GM21528 (cell line): ENCODE results near the gene LGR6.
"Not testable (repeated sequence)": the region's sequence is repeated elsewhere in the genome, so short reads cannot be mapped to it uniquely, and the experiment has no call there.

ENCODE experiments used
- ATAC-seq: cut with Tn5 transposase; IDR thresholded peaks from one replicate; pipeline ENCODE4 v1.9.1; 2021; ENCODE audit warnings: mild to moderate bottlenecking, moderate library complexity; ENCODE audit not compliant: unreplicated experiment, low FRiP score

The LGR6 gene

DNA sequence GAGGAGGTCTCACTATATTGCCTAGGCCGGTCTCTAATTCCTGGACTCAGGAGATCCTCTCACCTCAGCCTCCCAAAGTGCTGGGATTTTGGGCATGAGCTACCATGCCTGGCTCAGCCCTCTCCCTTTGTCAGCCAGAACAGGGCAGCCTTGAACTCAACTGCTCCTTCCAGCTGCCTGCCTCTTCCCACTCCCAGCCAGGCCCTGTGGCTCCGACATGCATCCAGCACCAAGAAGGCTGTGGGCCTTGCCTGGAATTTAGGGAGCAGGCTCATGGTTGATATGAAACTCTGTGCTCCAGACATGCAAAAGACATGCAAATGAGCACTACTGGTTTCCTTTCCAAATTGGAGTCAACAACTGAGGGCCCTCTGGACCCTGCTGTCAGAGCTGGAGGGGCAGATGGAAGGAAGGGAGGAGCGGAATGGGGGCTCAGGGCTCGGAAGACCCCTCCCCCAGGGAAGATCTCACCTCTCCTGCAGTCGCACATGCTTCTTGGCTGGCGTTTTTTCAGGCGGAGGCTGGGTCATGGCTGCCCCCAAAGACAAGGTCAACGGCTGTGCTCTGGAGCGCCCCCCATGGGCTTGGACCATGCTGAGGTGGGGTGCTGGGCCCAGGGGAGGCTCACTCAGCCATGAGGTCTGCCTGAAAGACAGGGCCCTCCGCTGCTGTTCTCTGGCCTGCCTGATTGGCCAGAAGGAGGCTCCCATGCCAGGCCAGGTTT is 34.6 kb upstream of the LGR6 start:
- no peak for ATAC-seq

DNA sequence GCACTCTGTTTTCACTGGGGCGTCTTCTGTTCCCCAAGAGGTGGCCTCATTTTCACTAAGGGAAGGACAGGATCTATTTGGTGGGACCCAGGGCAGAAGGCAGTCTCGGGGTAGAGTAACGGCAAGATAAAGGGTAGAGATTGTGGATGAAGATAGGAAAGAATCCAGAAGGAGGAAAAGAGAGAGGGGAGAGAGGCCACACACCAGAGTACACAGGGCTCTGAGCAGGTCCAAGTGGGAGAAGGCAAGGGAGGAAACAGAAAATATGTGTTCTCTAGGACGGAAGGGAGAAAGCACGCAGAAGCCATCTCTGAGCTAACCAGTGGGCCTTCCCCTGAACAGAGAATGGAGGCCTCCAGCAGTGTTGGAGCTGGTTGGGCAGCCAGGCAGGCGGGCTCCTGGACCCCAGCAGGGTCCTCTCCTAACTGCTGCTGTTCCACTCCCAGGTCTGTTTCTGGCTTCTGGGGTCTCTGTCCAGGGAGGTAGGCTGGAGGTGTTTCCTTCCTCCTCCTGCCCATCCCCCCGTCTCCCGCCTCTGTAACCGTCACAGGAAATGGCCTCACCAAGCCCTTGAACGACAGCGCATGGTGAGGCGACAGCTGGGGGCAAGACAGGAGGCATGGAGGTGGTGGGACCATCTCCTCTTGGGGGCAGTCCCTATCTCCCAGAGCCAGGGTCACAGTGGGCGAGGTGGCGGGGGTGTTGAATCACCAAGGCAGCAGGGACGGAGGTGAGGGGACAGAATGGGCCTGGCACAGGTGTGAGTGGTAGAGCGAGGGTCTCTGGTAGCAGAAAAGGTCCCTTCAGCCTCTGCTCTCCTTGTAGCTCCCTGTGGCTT is 33.8 kb upstream of the LGR6 start:
- ATAC-seq, result no peak

DNA sequence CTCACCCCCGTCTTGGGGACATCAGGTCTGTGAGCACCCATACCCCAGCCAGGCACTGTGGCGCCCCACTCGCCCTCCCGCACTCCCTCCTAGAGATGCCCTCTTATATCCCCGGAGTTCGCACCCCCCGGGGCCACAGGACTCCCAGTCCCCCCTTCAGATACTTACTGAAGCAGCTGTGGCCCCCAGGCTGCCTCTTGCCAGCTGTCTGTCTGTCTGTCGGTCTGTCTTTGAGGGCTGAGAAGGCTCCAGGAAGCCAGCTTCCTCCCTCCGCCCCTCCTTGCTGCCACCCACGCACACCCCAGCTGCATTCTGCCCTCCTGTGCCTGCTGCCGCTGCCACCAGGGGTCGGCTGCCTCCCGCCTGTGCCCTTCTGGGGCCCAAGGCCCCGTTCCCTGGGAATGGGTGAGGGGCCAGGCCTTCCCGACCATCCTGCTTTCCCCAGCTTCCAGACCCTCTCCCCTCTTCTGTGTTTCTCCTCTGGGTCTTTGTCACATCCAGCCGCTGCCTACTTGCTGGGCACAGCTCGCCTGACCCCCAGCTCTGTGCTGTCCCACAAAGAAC is 33.1 kb upstream of the LGR6 start, which contains the start of gene PTPN7:
Gene PTPN7 (minus strand): TSS at position 226 of the 564 bp plus-strand sequence. CDS start 1,200 bp downstream, outside the sequence.
- peak; percentile 47 for ATAC-seq

DNA sequence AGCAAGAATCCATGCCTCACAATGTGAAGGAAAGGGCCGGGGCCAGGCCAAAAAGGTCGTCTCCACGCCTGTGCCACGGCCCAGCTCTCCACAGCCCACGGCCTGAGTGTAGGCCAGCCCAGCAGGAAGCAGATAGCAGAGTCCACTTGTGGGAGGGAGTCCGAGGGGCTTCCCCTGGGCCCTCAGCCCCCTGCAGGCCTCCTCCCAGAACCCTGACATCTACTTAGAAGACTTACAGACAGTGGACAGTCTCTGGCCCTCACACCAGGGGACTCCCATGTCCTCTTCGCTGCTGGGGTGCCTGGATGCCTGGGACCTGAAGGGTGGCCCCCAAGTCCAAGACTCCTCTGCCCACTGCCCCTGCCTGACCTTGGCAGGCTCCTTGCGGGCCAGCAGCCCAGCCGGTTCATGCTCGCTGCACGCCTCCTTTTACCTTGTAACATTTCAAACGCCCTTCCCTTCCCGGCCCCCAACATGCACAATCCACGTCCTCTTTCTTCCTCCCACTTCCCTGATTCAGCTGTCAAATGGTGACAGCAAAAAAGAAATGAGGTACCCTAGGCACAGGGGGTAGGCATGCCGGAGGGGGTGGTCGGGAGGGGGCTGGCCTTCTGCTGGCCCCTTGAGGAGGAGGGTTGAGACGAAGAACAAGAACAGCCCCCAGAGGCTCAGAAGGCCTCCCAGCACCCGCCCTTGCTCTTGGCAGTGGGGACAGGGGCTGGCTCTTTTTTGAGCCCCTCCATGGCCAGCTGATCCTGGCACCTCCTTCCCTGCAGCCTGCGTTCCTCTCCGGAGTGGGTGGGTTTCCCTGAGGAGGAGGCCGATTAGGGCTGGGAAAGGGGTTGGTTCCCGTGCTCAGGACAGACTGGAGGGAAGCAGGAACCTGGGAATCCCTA is 32.2 kb upstream of the LGR6 start:
- no peak for ATAC-seq

DNA sequence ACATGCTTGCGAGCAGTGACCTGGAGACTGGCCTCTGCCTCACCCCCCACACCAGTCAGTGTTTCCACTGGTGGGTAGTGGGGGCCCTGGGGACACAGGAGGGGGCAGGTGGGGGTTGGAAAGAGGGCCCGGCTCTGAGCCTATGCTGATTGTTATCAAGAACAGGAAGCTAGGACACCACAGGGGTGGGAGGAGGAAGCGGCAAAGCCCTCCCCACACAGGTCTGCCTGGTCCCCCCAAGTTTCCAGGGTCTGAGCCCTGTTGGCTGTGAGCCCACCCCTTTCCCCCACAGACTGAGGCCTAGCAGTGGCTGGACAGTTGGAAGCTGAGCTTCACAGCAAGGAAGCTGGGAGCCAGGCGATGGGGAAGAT is 31.6 kb upstream of the LGR6 start:
- ATAC-seq, result no peak

DNA sequence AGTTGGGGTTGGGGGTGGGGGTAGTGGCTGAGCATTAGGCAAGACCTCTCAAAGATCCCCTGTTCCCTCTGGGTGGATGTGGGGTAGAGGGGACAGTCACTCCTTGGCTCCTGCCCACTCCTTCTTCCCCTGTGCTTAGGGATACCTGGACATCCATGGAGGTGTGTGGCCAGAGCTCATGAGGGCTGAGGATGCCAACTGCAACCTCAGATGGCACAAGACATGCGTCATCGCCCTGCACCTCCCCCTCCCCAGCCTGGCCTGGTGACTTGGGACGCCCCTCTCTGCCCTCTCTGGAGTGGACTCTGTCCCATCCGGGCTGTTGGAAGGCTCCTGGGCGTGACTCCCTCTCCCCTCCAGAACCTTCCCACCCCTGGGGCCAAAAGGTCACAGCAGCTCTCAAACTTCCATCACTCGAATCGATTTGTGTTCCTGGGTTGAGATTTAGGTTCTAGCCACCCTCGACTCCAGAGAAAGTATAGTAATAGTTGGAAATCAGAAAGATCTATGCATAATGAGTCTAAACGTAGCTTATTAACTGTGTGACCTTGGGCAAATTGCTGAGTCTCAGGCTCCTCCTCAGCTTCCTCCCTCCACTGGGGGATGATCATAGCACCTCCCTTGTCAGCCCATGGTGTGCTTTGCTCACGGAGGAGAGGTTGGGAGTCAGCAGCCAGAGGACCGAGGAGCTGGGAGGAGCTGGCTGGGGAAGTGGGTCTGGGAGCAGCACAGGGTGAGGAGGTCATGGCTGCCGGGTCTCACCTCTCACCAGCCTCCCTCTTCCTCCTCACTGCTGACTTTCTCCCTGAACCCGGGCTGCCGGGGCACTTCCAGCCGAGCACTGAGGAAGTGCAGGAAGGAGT is 30.9 kb upstream of the LGR6 start:
- no peak for ATAC-seq

DNA sequence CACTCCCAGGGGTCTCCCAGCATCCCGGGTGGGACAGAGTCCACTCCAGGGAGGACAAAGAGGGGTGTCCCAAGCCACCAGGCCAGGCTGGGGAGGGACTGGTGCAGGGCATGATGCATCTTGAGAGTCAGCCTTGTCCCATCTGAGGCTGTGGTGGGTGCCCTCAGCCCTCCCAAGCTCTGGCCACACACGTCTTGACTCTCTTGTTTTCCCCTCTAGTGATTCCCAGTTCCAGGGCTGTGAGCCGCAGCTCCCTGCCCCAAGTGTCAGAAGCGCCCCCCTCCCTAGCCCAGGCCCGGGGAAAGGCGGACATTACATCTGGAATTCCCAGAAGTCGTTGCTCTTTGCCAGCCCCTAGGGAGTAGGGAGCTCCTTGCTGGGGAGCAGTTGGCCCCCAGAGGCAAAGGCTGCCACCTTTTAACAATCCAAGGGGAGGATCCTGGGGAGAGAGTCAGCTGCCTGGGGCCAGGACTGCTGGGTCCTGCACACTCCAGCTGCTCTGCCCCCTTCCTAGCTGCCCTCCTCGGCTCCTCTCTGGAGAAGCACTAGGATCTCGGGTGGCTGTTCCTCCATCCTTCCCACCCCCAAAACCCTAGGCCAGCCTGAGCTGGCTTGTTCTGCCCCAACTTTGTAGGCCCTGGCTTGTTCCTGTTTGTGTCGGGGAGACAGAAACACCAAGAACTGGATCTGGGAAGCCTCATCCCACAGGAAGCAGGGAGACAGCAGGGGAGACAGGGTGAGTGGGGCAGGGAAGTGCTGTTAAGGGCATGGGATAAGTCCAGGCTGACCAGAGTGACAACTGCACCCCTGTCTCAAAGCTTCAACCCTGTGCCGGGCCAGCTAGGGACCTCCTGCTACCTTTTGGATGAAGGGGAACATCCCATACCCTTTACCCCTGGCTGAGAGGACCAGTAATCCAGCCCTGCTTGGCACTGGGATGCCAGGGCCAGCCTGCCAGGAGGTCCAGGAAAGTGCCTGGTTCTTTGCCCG is 30.0 kb upstream of the LGR6 start:
- no peak for ATAC-seq

DNA sequence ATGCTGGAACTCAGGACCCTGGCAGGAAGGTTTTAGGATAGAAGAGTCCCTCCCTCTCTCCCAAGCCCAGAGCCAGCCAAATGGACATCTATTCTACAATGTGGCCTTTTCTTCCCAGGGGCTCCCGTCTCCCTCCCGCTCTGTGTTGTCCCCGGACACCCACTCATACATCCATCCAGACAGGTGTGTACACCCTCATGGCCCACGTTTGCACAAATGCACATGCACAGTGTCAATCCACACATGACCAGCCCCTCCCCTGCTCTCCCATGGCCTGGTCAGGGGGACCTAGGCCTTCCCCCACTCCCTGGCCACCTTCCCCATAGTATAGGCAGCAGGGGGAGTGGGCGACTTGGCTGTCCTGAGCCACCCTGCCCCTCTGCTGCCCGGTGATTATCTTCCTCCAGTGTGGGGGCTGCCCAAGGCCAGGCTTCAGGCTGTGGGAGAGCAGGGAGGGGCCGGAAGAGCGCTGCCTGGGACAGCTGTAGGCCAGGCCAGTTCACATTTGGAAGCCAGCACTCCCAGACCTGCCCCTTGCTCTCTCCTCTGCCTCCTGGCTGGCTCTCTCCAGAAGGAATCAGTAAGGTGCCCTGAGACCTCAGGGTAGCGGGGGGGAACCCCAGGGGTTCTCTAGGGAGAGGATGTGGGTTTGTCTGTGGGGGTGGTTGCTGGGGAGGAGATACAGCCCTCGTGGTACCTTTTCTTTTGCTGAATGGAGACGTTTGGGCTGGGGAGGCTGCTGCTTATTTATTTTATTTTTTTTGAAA is 29.1 kb upstream of the LGR6 start:
- peak; percentile 34 for ATAC-seq

DNA sequence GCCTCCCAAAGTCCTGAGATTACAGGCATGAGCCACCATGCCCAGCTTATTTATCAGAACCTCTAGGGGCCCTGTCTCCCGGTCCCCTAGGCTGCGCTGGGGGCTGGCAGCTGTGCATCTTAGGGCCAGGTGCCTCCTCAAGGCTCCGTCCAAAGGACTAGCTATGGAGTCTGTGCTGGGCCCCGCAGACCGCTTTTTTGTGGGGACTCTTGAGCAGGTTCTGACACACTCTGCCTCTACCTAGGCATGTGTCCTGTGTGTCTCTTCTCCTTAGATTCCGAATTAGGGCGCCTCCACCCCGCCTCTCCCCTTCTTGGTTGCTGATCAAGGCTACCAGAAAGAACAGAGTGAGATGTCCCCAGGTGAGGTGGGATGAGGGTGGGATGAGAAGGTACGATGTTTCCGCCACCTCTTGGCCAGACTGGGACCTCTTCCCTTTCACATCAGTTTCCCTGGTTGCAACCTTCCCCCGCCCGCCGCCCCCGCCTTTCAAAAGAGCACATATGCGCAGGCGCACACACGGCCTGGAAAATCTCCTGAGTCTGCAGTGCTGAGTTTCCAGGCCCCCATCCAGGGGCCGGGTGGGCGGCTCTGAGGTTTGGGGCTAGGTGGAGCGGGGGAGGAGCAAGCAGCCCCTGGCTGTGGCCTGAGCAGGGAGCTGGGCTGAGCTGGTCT is 28.2 kb upstream of the LGR6 start:
- ATAC-seq, result no peak

DNA sequence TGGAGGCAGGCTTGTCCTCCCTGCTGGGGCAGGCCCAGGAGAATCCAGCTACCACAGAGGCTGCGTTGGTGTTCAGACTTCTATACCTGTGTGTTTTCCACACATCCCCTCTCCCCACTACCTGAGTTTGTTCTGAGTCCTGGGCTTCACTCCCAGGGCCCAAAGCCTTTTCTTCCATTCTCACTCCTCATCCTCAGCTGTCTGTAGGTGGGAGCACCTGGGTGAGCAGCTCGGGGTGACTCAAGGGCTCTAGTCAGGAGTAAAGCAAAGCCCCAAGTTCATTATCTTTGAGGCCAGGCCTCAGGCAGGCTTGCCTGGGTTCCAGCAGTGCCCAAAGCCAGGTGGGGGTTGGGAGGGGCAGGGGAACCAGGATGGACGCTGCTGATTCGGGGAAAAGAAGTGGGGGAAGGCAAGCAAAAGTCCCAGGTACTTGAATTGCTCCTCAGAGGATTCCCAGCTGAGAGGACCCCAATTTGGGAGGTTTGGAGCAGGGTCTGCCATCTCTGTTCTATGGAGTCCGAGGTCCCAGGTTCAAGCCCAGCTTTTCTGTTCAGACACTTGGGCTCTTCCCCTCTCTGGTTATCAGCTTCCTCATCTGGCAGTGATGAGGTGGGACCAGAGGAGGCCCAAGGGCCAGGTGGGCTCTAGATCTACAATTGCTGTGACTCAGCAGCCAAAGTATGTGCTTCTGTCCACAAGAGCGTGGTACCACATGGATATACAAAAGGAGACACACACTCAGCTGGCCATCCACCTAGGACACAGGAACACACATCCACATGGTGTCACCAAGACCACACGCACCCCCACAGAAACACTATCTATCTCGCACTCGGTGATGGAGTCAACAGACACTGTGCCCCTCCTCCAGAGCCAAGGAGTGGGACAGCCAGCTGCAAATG is 27.4 kb upstream of the LGR6 start:
- ATAC-seq, result no peak

DNA sequence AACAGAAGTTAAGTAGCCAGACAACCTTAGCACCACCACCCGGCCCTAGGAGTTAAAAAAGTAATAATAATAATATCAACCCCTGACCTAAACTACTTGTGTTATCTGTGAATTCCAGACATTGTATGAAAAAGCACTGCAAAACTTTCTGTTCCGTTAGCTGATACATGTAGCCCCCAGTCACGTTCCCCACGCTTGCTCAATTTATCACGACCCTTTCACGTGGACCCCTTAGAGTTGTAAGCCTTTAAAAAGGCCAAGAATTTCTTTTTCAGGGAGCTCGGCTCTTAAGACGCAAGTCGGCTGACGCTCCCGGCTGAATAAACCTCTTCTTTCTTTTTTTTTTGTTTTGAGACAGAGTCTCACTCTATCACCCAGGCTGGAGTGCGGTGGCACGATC is 26.5 kb upstream of the LGR6 start:
- ATAC-seq, result not testable (repeated sequence)

DNA sequence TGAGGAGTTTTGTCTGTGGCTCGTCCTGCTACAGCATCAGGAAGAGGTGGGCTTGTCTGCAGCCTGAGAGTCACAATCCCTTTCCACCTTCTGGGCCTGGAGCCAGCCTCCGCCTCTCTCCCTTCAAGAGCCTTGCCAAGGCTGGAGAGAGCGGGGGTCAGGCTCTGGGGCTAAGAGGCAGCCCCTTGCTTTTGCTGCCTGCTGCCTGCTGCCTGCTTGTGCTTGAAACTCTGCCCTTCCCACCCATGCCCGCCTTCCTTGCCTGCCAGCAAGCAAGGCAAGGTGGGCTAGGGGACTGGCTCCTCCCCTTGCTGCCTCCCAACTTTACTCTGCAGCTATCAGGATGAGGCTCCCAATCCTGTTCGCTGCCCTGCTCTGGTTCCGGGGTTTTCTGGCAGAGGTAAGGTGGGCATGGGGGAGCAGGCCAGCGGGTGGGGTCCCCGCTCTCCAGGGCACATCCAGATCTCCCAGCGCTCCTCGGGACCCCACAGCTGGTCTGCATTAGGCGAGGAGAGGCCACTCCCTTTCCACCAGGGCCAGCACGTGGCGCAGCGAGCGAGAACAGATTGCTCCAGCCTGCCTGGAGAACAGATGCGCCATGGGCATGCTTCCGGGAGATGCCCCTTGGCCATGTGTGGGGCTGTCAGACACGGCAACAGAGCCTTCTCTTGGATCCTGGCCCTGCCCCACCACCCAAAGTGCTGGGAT is 25.7 kb upstream of the LGR6 start:
- no peak for ATAC-seq

DNA sequence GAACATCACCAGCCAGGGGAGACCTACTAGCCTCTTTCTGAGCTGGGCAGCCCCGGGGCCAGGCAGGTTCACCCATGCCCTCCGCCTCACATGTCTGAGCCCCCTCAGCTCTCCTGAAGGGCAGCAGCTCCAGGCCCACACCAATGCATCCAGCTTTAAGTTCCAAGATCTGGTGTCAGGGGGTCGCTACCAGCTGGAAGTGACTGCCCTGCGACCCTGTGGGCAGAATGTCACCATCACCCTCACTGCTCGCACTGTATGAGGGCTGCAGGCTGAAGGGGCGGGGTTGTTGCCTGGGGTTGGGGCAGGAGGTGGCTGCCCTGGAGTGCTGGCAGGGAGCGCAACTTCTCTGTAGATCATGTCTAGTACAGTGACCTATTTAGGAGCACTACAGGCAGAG is 24.7 kb upstream of the LGR6 start:
- no peak for ATAC-seq

DNA sequence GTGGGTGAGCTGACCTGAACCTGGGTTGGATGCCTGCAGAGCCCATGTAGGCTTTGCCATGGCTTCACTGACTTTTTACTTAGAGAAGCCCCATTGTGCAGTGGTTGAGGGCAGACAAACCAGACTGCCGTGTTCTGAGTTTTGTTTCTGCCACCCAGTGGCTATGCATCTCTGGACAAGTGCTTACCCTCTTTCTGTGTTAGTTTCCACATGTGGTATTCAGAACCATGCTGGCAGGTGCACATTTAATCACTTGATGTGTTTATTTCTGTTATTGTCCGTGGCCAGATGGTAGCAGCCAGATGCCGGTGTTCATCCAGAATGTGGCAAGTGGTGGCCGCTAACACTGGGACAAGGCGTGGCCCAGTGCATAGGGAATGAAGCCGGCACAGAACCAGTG is 22.9 kb upstream of the LGR6 start:
- ATAC-seq, result no peak

DNA sequence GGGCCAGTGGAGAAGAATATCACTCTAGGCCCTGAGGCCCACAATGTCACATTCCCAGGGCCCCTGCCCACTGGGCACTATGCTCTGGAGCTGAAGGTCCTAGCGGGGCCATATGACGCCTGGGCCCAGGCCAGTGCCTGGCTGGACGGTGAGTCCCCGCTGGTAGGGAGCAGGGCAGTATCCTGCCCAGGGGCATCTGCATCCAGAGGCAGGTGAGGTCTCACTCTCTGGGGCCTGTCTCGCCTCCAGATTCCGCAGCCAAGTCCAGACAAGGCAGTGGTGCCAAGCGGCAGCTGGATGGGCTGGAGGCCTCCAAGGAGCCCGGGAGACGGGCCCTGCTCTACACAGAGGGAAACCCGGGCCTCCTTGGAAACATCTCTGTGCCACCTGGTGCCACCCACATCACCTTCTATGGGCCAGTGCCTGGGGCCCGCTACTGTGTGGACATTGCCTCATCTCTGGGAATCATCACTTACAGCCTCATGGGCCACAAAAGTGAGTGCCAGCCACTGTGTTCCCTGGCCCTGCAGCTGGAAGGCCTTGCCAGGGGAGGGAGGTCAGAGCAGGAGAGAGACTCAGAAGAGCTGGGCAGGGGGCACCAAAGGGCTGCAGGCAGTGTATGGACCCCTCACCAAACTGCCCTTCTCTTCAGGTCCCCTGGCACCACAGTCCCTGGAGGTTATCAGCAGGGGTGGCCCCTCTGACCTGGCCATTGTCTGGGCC is 22.1 kb upstream of the LGR6 start:
- no peak for ATAC-seq
